K562 (cell line): Measurements from ENCODE around the gene C1QTNF2. TPM values are rescaled to one million over a fixed set of nuclear protein-coding genes. Genes with fewer than 3 reads are reported as not detected.

ENCODE experiments used
- HMGXB4 ChIP-seq: sonication (generic); formaldehyde crosslinking; IDR thresholded peaks from 2 replicates; pipeline ENCODE4 v1.8.1; 2023; ENCODE audit warnings: mild to moderate bottlenecking, missing genetic modification reagents
- POLR2G ChIP-seq: fragments of 200-400 bp; formaldehyde crosslinking; IDR thresholded peaks from 2 replicates; pipeline ENCODE4 v1.6.1; 2017; ENCODE audit warnings: low read depth, mild to moderate bottlenecking, antibody characterized with exemption, low read length, moderate library complexity
- RNF219 ChIP-seq: fragments of 250-450 bp; sonication (Bioruptor Pico); IDR thresholded peaks from 2 replicates; pipeline ENCODE4 v1.5.0; 2022; ENCODE audit warnings: mild to moderate bottlenecking
- TCF3 ChIP-seq: sonication (generic); formaldehyde crosslinking; IDR thresholded peaks from 2 replicates; pipeline ENCODE4 v1.4.0; 2020; ENCODE audit warnings: mild to moderate bottlenecking, missing genetic modification reagents
- ZFP91 ChIP-seq: sonication (generic); formaldehyde crosslinking; IDR thresholded peaks from 2 replicates; pipeline ENCODE4 v1.8.0; 2022; ENCODE audit warnings: mild to moderate bottlenecking, missing genetic modification reagents
- ZNF511 ChIP-seq: sonication (generic); formaldehyde crosslinking; IDR thresholded peaks from 2 replicates; pipeline ENCODE4 v1.8.0; 2022; ENCODE audit warnings: mild to moderate bottlenecking, missing genetic modification reagents
- ZNF589 ChIP-seq: fragments of 200-800 bp; sonication (Bioruptor generic); IDR thresholded peaks from 2 replicates; pipeline ENCODE4 v1.6.1; 2016; ENCODE audit warnings: low read depth, missing genetic modification characterization, missing compliant biosample characterization
- polyA plus RNA-seq, 8 experiments: library from polyadenylated mRNA; depleted of rRNA in 4 of 8; stranded (reverse) in 5 of 8; unstranded in 3 of 8; fragments of >200 nt; fragmentation: Nextera tagmentation in 2 of 8; fragmentation: Illumina TruSeq in 1 of 8; extraction: Ambion mirVana in 2 of 8; extraction: Trizol in 1 of 8; gene quantifications; 2 replicates each; pipeline versions ENCODE4 v1.2.1 to v1.2.3, GENCODE V29; 2011 to 2014; ENCODE audit warnings: inconsistent platforms in 1 of 8, missing spikeins in 1 of 8
- total RNA-seq, 7 experiments: library from RNA; depleted of rRNA in 6 of 7; stranded (reverse); fragments of >200 nt in 6 of 7; fragmentation: Illumina TruSeq in 2 of 7; extraction: Trizol in 2 of 7; gene quantifications; 2 replicates each; pipeline versions ENCODE4 v1.2.1 to v1.2.3, GENCODE V29; 2011 to 2021; ENCODE audit warnings: low replicate concordance in 1 of 7

The C1QTNF2 gene
- total and polyA plus RNA-seq, 9 of the 15 experiments (the other 6 are each of a cell fraction or from before 2014, with no cell fraction given): not detected

- TF ChIP-seq RNF219: no peak
- TF ChIP-seq ZNF589: no peak
- no peak for TF ChIP-seq POLR2G
- no peak for TF ChIP-seq ZFP91 (CRISPR knock-in tag)
- no peak for TF ChIP-seq TCF3
- no peak for TF ChIP-seq HMGXB4 (CRISPR knock-in tag)
- TF ChIP-seq ZNF511: no peak
Observed at GRCh38 chr5:160376416-160376815, 6.0 kb upstream of the C1QTNF2 start (continued).
